Testis (tissue), 2 donors: ENCODE measurements around the gene PRCC.

Source experiments
- POLR2A ChIP-seq: fragments of 450-650 bp; IDR thresholded peaks from one replicate; pipeline ENCODE4 v1.6.1; 2017; ENCODE audit warnings: antibody characterized with exemption, mild to moderate bottlenecking, moderate library complexity
- TF ChIP-seq, protein P1 (sequence below), 3 experiments: fragments of 450-650 bp in 2 of 3; fragments of 200-600 bp in 1 of 3; sonication (generic) in 1 of 3; IDR thresholded peaks; one replicate each; pipeline ENCODE4 v1.5.1; 2016 to 2019; ENCODE audit warnings: antibody characterized with exemption in 3 of 3, mild to moderate bottlenecking in 2 of 3, moderate library complexity in 1 of 3

- TF ChIP-seq, protein P1, sequence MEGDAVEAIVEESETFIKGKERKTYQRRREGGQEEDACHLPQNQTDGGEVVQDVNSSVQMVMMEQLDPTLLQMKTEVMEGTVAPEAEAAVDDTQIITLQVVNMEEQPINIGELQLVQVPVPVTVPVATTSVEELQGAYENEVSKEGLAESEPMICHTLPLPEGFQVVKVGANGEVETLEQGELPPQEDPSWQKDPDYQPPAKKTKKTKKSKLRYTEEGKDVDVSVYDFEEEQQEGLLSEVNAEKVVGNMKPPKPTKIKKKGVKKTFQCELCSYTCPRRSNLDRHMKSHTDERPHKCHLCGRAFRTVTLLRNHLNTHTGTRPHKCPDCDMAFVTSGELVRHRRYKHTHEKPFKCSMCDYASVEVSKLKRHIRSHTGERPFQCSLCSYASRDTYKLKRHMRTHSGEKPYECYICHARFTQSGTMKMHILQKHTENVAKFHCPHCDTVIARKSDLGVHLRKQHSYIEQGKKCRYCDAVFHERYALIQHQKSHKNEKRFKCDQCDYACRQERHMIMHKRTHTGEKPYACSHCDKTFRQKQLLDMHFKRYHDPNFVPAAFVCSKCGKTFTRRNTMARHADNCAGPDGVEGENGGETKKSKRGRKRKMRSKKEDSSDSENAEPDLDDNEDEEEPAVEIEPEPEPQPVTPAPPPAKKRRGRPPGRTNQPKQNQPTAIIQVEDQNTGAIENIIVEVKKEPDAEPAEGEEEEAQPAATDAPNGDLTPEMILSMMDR (IDR thresholded peaks at IDR 0.05), result no peak
- no peak for TF ChIP-seq POLR2A
These were observed 39.4 kb downstream of the PRCC start for GRCh38 chr1:156806512-156807440.
